Fibroblast of lung (primary cell): ENCODE measurements around the gene BIRC5. TPM values are rescaled to one million over a fixed set of nuclear protein-coding genes. Genes with fewer than 3 reads are reported as not detected.

Experiments
- DNase-seq, 2 donors: peaks; one replicate each; pipeline versions ENCODE4 v3.0.0 to v3.0.0-alpha.2; 2010; ENCODE audit warnings: low read depth in 2 of 2
- H2AFZ ChIP-seq: 2 replicates; pipeline ENCODE4 v1.5.1; 2012; ENCODE audit warnings: low read length, control low read depth, inconsistent platforms
- H3K27ac ChIP-seq: 2 replicates; pipeline ENCODE4 v1.5.1; 2011; ENCODE audit warnings: low read length, control low read depth; ENCODE audit not compliant: insufficient read depth
- H3K27me3 ChIP-seq: 2 replicates; pipeline ENCODE4 v1.5.1; 2011; ENCODE audit warnings: mild to moderate bottlenecking, low read length; ENCODE audit not compliant: control insufficient read depth, insufficient read depth
- H3K36me3 ChIP-seq: 2 replicates; pipeline ENCODE4 v1.5.1; 2011; ENCODE audit warnings: low read length; ENCODE audit not compliant: control insufficient read depth, insufficient read depth
- H3K4me1 ChIP-seq: 2 replicates; pipeline ENCODE4 v1.5.1; 2011; ENCODE audit warnings: low read length; ENCODE audit not compliant: control insufficient read depth, insufficient read depth; ENCODE audit errors: extremely low read depth
- H3K4me2 ChIP-seq: 2 replicates; pipeline ENCODE4 v1.5.1; 2011; ENCODE audit warnings: low read length, control low read depth; ENCODE audit not compliant: insufficient read depth; ENCODE audit errors: extremely low read depth
- H3K4me3 ChIP-seq, 4 experiments: fragments of 200-600 bp in 1 of 4; sonication (generic) in 1 of 4; replicated peaks in 1 of 4; 2 replicates each; pipeline ENCODE4 v1.5.1; 2011 to 2016; ENCODE audit warnings: low read length in 4 of 4, low read depth in 3 of 4, mild to moderate bottlenecking in 3 of 4, control low read depth in 2 of 4, inconsistent platforms in 1 of 4, mixed read lengths in 1 of 4; ENCODE audit not compliant: insufficient read depth in 1 of 4; ENCODE audit errors: control extremely low read depth in 1 of 4
- H3K79me2 ChIP-seq: 2 replicates; pipeline ENCODE4 v1.5.1; 2012; ENCODE audit warnings: mild to moderate bottlenecking, low read length, inconsistent platforms; ENCODE audit not compliant: control insufficient read depth, insufficient read depth
- H3K9ac ChIP-seq: 2 replicates; pipeline ENCODE4 v1.5.1; 2011; ENCODE audit warnings: mild to moderate bottlenecking, low read length, control low read depth; ENCODE audit not compliant: insufficient read depth
- H3K9me3 ChIP-seq: 2 replicates; pipeline ENCODE4 v1.5.1; 2012; ENCODE audit warnings: low read depth, low read length; ENCODE audit not compliant: control insufficient read depth, insufficient read depth
- H4K20me1 ChIP-seq: 2 replicates; pipeline ENCODE4 v1.5.1; 2011; ENCODE audit warnings: low read length; ENCODE audit not compliant: control insufficient read depth, insufficient read depth; ENCODE audit errors: extremely low read depth
- EZH2 ChIP-seq: IDR thresholded peaks from 2 replicates; pipeline ENCODE4 v1.5.1; 2012; ENCODE audit warnings: low read length, control low read depth, mild to moderate bottlenecking; ENCODE audit errors: missing control alignments
- polyA plus RNA-seq, 2 donors: library from polyadenylated mRNA; depleted of rRNA in 1 of 2; stranded (reverse) in 1 of 2; unstranded in 1 of 2; fragments of >200 nt; gene quantifications; 2 replicates each; pipeline ENCODE4 v1.2.1, GENCODE V29; 2011 to 2012; ENCODE audit warnings: missing spikeins in 1 of 2
- total RNA-seq: library from RNA; depleted of rRNA; stranded (reverse); fragments of >200 nt; gene quantifications from 2 replicates; pipeline ENCODE4 v1.2.1, GENCODE V29; 2014
- TF ChIP-seq, protein P1 (sequence below), 2 donors: IDR thresholded peaks in 1 of 2; conservative IDR thresholded peaks in 1 of 2; 1 replicate in 1 of 2; 2 replicates in 1 of 2; pipeline ENCODE4 v1.5.1; 2011 to 2012; ENCODE audit warnings: low read length in 2 of 2, control low read depth in 1 of 2, inconsistent platforms in 1 of 2, low read depth in 1 of 2, mild to moderate bottlenecking in 1 of 2

The BIRC5 gene
- total and polyA plus RNA-seq, 2 donors (not counting 1 experiment from before 2014, with no cell fraction given), result 11.1 to 28.6 TPM

DNA sequence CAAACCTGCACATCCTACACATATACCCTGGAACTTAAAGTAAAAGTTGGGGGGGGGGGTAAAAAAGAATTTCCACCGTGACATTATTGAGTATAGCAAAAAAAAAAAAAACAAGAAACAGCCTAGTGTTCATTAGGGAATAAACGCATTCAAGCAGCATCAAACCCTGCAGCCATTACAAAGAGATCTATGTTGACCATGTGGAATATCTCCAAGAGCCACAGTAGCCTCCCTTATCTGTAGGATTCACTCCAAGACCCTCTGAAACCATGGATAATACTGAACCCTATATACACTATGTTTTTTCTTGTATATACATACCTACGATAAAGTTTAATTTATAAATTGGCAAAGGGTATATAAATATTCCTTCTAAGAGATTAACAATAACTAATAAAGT lies 5.6 kb upstream of the BIRC5 start:
- TF ChIP-seq EZH2, result no peak
- TF ChIP-seq, protein P1, sequence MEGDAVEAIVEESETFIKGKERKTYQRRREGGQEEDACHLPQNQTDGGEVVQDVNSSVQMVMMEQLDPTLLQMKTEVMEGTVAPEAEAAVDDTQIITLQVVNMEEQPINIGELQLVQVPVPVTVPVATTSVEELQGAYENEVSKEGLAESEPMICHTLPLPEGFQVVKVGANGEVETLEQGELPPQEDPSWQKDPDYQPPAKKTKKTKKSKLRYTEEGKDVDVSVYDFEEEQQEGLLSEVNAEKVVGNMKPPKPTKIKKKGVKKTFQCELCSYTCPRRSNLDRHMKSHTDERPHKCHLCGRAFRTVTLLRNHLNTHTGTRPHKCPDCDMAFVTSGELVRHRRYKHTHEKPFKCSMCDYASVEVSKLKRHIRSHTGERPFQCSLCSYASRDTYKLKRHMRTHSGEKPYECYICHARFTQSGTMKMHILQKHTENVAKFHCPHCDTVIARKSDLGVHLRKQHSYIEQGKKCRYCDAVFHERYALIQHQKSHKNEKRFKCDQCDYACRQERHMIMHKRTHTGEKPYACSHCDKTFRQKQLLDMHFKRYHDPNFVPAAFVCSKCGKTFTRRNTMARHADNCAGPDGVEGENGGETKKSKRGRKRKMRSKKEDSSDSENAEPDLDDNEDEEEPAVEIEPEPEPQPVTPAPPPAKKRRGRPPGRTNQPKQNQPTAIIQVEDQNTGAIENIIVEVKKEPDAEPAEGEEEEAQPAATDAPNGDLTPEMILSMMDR (conservative IDR thresholded peaks at IDR 0.05 in 1 of 2, IDR thresholded peaks at IDR 0.05 in 1 of 2; ENCODE audit: low read depth in 1 of 2, low read length in 2 of 2), result no peak
- Histone ChIP-seq H3K79me2 (no peaks in the 10 kb centered on the region), H3K27ac (no peak overlapping the region), H3K4me1 (no peaks in the 10 kb centered on the region), H2AFZ (no peak overlapping the region), H4K20me1 (no peaks in the 10 kb centered on the region), H3K27me3 (no peaks in the 10 kb centered on the region), H3K9me3 (no peaks in the 10 kb centered on the region), H3K4me3 (no peak overlapping the region), H3K9ac (no peak overlapping the region), H3K4me2 (no peak overlapping the region), H3K36me3 (no peaks in the 10 kb centered on the region)
- no peak for DNase-seq

DNA sequence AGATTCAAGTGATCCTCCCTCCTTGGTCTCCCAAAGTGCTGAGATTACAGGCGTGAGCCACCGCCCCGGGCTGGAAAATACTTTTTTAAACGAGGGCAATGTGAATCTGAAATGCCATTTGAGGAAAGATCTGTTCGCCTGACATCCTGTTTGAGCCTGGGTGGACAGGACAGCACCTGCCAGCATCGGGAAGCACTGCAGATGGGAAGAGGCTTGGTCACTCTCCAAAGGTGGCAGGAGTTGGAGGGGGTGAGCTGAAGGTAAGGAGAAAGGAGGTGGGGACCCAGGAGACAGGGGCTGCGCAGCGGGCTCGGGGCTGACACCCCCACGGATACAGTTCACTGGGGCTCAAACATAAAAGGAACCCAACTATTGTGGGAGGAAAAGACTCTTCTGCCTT lies 3.9 kb upstream of the BIRC5 start:
- no peak for DNase-seq
- peaks cover 10% of the 10 kb centered on the region for H3K79me2 ChIP-seq
- no peaks in the 10 kb centered on the region for H3K36me3 ChIP-seq

DNA sequence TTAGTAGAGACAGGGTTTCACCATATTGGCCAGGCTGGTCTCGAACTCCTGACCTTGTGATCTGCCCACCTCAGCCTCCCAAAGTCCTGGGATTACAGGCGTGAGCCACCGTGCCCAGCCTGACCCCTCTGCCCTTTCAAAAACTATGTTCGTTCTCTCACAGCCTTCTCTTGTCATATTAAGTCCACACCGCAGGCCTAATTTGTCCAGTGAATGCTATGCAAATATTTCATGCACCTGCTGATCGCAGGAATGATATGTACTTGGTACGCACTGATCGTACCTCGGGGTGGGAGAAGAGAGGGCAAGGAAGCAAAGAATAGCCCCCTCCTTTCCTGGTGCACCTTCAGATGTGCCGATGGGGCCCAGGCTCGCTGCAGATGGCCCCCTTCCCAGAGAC lies 3.0 kb upstream of the BIRC5 start:
- H3K36me3 ChIP-seq, result no peaks in the 10 kb centered on the region
- no peak overlapping the region for H3K9ac ChIP-seq
- no peak for TF ChIP-seq EZH2
- TF ChIP-seq, protein P1 (conservative IDR thresholded peaks at IDR 0.05 in 1 of 2, IDR thresholded peaks at IDR 0.05 in 1 of 2; ENCODE audit: low read depth in 1 of 2, low read length in 2 of 2), result no peak
- no peaks in the 10 kb centered on the region for H3K9me3 ChIP-seq
- DNase-seq, result no peak
- H3K79me2 ChIP-seq, result peaks cover 18% of the 10 kb centered on the region
- no peaks in the 10 kb centered on the region for H4K20me1 ChIP-seq
- H3K27me3 ChIP-seq, result no peaks in the 10 kb centered on the region
- no peak overlapping the region for H3K4me2 ChIP-seq
- no peaks in the 10 kb centered on the region for H3K4me1 ChIP-seq
- no peak overlapping the region for H2AFZ ChIP-seq
- no peak overlapping the region for H3K4me3 ChIP-seq
- no peak overlapping the region for H3K27ac ChIP-seq

More for the DNA sequence above, 3.9 kb upstream of the BIRC5 start:
- no peak overlapping the region for H2AFZ ChIP-seq
- no peaks in the 10 kb centered on the region for H3K4me1 ChIP-seq
- no peaks in the 10 kb centered on the region for H4K20me1 ChIP-seq
- H3K4me3 ChIP-seq, result no peak overlapping the region
- no peak for TF ChIP-seq EZH2
- TF ChIP-seq, protein P1 (conservative IDR thresholded peaks at IDR 0.05 in 1 of 2, IDR thresholded peaks at IDR 0.05 in 1 of 2; ENCODE audit: low read depth in 1 of 2, low read length in 2 of 2), result no peak
- no peaks in the 10 kb centered on the region for H3K27me3 ChIP-seq
- no peak overlapping the region for H3K9ac ChIP-seq
- H3K27ac ChIP-seq, result no peak overlapping the region
- no peaks in the 10 kb centered on the region for H3K9me3 ChIP-seq
- H3K4me2 ChIP-seq, result no peak overlapping the region
